Spleen (tissue), 7 donors: ENCODE results near the gene PI4K2B.

Experiments
- POLR2A ChIP-seq, 3 donors: fragments of 450-650 bp; IDR thresholded peaks; one replicate each; pipeline ENCODE4 v1.5.1; 2017; ENCODE audit warnings: antibody characterized with exemption in 3 of 3, mild to moderate bottlenecking in 1 of 3
- TF ChIP-seq, protein P1 (sequence below), 11 experiments: fragments of 200-600 bp in 7 of 11; fragments of 450-650 bp in 4 of 11; sonication (generic) in 4 of 11; IDR thresholded peaks in 8 of 11; conservative IDR thresholded peaks in 3 of 11; 1 replicate in 7 of 11; 2 replicates in 4 of 11; pipeline versions ENCODE4 v1.4.0 to v1.8.0; 2016 to 2021; ENCODE audit warnings: antibody characterized with exemption in 11 of 11, inconsistent platforms in 4 of 11, mild to moderate bottlenecking in 1 of 11
- donor health status: DM: no; HTN: no; CAD: no; lungs with moderate emphysema.
- donor health status: DM: no; HTN: no; CAD: no.
- donor health status: DM: no; HTN: no; CAD: no.

DNA sequence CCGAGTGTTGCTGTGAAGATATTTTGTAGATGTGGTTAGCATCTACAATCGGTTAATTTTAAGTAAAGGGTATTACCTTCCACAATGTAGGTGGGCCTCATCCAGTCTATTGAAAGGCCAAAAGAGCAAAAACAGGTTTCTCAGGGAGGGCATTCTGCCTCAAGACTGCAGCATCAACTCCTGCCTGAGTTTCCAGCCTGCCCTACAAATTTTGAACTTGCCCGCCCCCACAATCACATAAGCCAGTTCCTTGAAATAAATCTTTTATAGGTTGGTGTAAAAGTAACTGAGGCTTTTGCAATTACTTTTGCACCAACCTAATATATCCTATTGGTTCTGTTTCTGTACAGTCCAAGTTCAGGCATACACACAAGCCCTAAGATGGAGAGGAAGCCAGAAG lies 22.1 kb upstream of the PI4K2B start:
- TF ChIP-seq, protein P1, sequence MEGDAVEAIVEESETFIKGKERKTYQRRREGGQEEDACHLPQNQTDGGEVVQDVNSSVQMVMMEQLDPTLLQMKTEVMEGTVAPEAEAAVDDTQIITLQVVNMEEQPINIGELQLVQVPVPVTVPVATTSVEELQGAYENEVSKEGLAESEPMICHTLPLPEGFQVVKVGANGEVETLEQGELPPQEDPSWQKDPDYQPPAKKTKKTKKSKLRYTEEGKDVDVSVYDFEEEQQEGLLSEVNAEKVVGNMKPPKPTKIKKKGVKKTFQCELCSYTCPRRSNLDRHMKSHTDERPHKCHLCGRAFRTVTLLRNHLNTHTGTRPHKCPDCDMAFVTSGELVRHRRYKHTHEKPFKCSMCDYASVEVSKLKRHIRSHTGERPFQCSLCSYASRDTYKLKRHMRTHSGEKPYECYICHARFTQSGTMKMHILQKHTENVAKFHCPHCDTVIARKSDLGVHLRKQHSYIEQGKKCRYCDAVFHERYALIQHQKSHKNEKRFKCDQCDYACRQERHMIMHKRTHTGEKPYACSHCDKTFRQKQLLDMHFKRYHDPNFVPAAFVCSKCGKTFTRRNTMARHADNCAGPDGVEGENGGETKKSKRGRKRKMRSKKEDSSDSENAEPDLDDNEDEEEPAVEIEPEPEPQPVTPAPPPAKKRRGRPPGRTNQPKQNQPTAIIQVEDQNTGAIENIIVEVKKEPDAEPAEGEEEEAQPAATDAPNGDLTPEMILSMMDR (IDR thresholded peaks at IDR 0.05 in 8 of 11, conservative IDR thresholded peaks at IDR 0.05 in 3 of 11): no peak
- TF ChIP-seq POLR2A (IDR thresholded peaks at IDR 0.05): no peak
